ENCODE measurements around the gene ACKR3. TPM values are rescaled to one million over a fixed set of nuclear protein-coding genes. Genes with fewer than 3 reads are reported as not detected.
A peak's percentile ranks its signal among the peaks of the same experiment; 100 is the strongest.

ACKR3 gene
- total RNA-seq, 1 donor from 2014 or later: 55.5 TPM

- TF ChIP-seq POLR2A (IDR thresholded peaks at IDR 0.05) (no peak), POLR2AphosphoS5 (IDR thresholded peaks at IDR 0.05; ENCODE audit: insufficient read depth in 1 of 2, low read depth in 1 of 2) (no peak), CTCF (IDR thresholded peaks at IDR 0.05) (no peak)
- H3K36me3 ChIP-seq: no peaks in the 10 kb centered on the region
- no peak overlapping the region for H3K27ac ChIP-seq
- no peak for DNase-seq (ENCODE audit: extremely low spot score in 2 of 2)
- intact Hi-C loops (cut with DNase I): no loop called here
- H3K27me3 ChIP-seq: no peaks in the 10 kb centered on the region
- no peaks in the 10 kb centered on the region for H3K9me3 ChIP-seq
- no peak overlapping the region for H3K4me3 ChIP-seq
- H3K4me1 ChIP-seq: peaks cover 10% of the 10 kb centered on the region
Measured at GRCh38 chr2:236548179-236548921, 21.3 kb upstream of the ACKR3 start.

- Histone ChIP-seq H3K9me3 (no peaks in the 10 kb centered on the region), H3K36me3 (no peaks in the 10 kb centered on the region), H3K4me1 (peaks cover 10% of the 10 kb centered on the region), H3K4me3 (no peak overlapping the region), H3K27me3 (no peaks in the 10 kb centered on the region), H3K27ac (no peak overlapping the region)
- DNase-seq (ENCODE audit: extremely low spot score in 2 of 2): peak in 1 of 2 donors; percentile 40
- intact Hi-C loops (cut with DNase I): no loop called here
- no peak for TF ChIP-seq POLR2A (IDR thresholded peaks at IDR 0.05)
- TF ChIP-seq POLR2AphosphoS5 (IDR thresholded peaks at IDR 0.05; ENCODE audit: insufficient read depth in 1 of 2, low read depth in 1 of 2): no peak
- TF ChIP-seq CTCF (IDR thresholded peaks at IDR 0.05): no peak
Measured at GRCh38 chr2:236549165-236549564, 20.5 kb upstream of the ACKR3 start.

- no peak overlapping the region for H3K4me3 ChIP-seq
- peaks cover 10% of the 10 kb centered on the region for H3K4me1 ChIP-seq
- no peaks in the 10 kb centered on the region for H3K27me3 ChIP-seq
- intact Hi-C loops (cut with DNase I): no loop called here
- H3K27ac ChIP-seq: no peak overlapping the region
- DNase-seq (ENCODE audit: extremely low spot score in 2 of 2): peak in 1 of 2 donors; percentile 47
- no peaks in the 10 kb centered on the region for H3K36me3 ChIP-seq
- TF ChIP-seq CTCF (IDR thresholded peaks at IDR 0.05) (no peak), POLR2AphosphoS5 (IDR thresholded peaks at IDR 0.05; ENCODE audit: insufficient read depth in 1 of 2, low read depth in 1 of 2) (no peak), POLR2A (IDR thresholded peaks at IDR 0.05) (no peak)
- no peaks in the 10 kb centered on the region for H3K9me3 ChIP-seq
Measured at GRCh38 chr2:236550290-236550689, 19.3 kb upstream of the ACKR3 start.

DNA sequence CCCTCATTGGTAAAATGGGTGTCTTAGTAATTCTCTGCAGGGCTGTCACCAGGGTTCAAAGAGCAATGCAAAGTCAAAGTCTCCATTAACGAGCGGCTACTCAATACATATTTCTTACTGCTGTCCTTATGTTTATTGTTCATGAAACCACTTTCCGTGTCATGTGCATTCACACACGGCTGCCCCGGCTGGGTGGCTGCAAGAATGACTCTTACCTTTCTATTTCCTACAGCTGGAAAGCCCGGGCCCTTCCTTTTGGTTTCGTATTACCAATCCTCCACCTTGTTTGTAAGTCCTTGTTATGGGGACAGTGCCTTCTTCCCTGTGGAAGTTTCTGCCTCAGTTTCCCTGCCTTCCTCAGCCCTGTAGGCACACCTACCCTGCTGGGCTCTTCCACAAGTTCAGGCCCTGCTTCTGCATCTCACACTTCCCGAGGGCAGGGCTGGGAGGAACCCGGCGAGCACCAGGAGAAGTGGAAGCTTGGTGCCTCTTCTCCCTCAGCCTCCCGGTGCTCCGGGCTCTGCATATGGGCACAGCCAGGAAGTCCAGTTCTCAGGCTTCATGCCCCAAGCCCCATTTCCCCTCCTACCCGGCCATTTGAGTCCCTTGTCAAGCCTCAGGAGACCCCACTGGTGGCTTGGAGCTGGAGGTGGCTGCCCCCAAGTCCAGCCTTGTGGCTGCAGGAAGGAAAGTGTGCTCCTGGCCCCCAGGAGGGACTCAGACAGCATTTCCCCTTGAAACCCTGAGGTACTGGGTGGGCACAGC lies 18.7 kb upstream of the ACKR3 start:
- intact Hi-C loops (cut with DNase I): no loop called here
- Histone ChIP-seq H3K9me3 (no peaks in the 10 kb centered on the region), H3K4me1 (peaks cover 10% of the 10 kb centered on the region), H3K4me3 (no peak overlapping the region), H3K27me3 (no peaks in the 10 kb centered on the region), H3K27ac (no peak overlapping the region), H3K36me3 (no peaks in the 10 kb centered on the region)
- TF ChIP-seq POLR2A (IDR thresholded peaks at IDR 0.05): no peak
- TF ChIP-seq POLR2AphosphoS5 (IDR thresholded peaks at IDR 0.05; ENCODE audit: insufficient read depth in 1 of 2, low read depth in 1 of 2): no peak
- TF ChIP-seq CTCF (IDR thresholded peaks at IDR 0.05): no peak
- peak in 1 of 2 donors; percentile 76 for DNase-seq (ENCODE audit: extremely low spot score in 2 of 2)

Data from vagina (tissue), 2 donors.